Stimulated activated CD4-positive, alpha-beta T cell treated with anti-CD3 and anti-CD28 coated beads, Interleukin-1b, Interleukin-23, amount 100 ng/mL, for 1 hour (primary cell): Measurements from ENCODE around the gene KANSL1L.

Experiments
- DNase-seq, 2 donors: peaks; one replicate each; pipeline ENCODE4 v3.0.0-alpha.2; 2020; ENCODE audit warnings: low read depth in 2 of 2

The KANSL1L gene

DNA sequence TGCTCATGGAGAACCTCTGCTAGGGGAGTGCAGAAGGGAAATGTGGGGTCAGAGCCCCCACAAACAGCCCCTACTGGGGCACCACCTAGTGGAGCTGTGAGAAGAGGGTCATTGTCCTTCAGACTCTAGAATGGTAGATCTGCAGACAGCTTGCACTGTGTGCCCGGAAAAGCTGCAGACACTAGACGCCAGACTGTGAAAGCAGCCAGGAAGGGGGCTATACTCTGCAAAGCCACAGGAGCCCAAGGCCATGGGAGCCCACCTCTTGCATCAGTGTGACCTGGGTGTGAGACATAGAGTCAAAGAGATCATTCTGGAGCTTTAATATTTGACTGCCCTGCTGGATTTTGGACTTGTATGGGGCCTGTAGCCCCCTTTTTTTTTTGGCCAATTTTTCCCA, 107.9 kb downstream of the KANSL1L start:
- no peak for DNase-seq

DNA sequence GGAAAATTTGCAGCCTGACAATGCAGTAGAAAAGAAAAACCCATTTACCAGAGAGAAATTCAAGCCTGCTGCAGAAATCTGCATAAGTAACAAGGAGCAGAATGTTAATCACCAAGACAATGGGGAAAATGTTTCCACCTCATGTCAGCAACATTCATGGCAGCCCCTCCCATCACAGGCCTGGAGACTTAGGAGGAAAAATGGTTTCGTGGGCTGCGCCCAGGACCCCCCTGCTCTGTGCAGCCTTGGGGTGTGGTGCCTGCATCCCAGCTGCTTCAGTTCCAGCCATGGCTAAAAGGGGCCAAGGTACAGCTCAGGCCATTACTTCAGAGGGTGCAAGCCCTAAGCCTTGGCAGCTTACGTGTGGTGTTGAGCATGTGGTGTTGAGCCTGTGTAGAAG, 115.4 kb downstream of the KANSL1L start:
- DNase-seq = no peak

DNA sequence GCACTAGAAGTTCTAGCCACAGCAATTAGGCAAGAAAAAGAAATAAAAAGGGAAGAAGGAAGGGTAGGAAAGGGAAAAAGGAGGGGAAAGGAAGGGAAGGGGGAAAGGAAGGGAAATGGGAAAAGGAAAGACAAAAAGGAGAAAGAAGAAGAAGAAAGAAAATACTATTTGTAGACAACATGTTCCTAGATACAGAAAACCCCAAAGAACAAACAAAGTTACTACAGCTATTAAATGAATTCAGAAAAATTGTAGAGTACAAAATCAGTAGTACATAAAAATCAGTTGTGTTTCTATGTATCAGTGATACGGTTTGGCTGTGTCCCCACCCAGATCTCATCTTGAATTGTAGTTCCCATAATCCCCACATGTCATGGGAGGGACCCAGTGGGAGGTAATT, 116.5 kb downstream of the KANSL1L start:
- no peak for DNase-seq

DNA sequence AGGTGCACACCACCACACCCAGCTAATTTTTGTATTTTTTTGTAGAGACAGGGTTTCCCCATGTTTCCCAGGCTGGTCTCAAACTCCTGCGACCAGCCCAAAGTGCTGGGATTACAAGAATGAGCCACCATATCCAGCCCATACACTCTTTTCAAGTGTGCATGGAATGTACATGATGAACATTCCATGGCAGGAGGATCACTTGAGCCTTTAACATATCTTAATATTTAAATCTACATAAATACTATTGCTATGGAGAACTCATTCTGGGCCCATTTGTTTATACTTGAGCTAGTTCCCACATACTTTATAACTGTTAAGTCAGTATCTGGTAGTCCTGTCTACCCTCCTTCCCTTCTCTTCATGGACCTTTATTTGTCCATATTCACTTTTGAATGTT, 120.3 kb downstream of the KANSL1L start:
- DNase-seq = no peak

DNA sequence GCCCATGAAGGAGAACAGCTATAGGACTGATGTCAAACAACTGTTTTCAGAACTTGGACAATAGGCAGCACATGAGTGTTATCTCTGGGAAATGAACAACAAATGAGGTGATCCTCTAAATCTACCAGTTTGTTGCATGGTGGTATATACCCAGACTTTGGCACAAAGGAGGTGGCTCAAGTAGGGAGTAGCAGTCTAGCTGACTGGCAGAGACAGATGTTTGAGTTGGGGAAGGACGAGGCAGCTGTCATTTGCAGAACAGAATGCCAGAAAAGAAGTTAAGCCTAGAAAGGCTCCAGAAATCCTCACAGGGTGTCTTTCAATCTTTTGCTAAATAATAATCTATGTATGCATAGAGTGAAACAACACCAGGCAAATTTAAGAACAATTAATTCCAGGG, 121.4 kb downstream of the KANSL1L start:
- no peak for DNase-seq

DNA sequence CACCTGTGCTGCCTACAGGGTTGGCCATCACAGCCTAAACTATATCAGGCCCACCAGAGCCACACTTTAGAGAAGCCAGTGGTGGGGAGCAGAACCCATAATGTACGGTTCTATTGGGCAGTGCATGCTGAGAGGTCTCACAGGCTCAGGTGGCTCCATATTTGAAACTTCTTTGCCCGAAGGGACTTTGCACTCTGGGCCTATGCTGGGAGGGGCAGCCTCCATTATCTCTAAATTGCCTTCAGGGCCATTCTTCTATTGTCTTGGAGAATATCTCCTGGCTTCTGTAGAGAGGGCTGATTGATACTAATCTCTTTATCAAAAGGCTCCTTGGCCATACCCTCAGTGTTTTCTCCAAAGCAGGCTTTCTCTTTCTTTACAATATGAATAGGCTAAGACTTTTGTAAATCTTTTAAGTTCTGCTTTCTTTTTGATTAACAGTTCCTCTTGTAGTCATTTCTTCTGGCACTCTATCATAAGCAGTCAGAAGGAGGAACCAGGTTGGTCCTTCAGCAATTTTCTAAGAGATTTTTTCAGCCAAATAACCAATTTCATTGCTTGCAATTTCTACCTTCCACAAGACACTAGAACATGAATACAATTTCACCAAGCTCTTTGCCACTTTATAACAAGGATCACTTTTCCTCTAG, 124.2 kb downstream of the KANSL1L start:
- no peak for DNase-seq

DNA sequence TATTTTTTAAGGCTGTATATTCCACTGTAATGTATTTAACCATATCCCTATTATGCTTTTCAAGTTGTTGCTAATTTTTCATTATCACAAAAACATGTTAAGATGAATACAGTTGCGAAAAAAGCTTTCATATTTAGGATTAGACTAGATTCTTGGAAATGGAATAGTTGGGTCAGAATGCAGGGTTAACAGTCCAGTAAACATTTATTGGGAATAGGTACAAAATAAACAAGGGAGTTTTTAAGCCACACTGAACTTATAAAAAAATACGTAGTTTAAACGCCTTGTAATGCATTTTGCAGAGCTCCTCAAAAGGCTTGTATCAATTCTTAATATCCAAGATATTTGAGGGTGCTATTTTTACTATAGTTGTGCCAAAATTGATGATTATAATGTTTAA, 133.1 kb downstream of the KANSL1L start:
- DNase-seq = no peak

DNA sequence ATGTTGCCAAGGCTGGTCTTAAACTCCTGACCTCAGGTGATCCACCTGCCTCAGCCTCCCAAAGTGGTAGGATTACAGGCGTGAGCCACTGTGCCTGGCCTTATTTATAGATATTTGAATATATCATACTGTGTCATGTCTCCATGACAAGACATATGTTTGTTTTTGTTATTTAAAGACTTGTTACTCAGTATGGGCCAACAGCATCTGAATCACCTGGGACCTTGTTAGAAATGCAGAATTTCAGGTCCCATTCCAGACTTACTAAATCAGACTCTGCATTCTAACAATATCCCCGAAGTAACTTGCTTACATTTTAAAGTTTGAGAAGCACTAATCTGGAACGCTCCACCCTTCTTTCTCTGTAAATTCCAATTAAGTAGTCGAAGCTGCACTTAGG, 135.5 kb downstream of the KANSL1L start:
- no peak for DNase-seq

DNA sequence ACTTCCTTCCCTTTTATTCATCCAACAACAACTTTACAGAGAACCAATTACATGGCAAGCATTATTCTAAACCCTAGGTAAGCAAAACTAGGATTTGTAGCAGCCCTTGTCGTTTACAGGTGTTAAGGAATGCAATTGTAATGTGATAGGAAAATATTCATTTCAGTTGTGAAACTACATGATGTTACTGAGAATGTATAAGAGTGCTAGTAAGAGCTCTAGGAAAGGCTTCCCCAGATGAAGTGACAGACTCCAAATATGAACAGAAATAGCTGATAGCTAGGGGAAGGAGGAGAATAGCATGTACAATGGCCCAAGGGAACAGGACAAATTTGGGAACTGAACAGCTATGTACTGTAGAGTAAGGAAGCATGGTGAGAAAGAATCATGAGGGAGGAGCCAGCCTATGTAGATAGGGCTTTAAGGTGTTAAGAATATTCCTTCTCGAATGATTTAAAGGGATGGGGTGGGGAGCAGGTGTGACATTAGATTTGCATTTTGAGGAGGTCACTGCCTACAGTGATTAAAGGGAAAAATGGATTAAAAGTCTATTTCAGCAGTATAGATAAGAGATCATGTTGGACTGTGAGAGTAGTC, 137.0 kb downstream of the KANSL1L start:
- DNase-seq = no peak

DNA sequence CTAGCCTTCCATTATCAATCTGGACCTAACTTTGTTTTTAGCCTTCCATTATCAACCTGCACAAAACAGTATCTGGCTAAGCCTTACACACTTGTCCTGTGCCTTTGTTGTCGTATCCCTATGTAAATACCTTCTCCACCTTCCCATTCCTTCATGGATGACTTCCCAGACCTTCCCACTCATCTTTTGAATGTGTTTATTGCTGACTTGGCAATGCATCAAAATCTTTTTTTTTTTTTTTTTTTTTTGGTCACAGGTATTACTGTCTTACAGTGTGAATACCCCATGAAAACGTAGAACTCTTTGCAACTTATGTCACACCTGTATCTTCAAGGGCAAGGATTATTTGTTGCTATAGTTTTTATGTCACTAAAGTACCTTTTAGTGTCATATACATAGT, 143.0 kb downstream of the KANSL1L start:
- no peak for DNase-seq

DNA sequence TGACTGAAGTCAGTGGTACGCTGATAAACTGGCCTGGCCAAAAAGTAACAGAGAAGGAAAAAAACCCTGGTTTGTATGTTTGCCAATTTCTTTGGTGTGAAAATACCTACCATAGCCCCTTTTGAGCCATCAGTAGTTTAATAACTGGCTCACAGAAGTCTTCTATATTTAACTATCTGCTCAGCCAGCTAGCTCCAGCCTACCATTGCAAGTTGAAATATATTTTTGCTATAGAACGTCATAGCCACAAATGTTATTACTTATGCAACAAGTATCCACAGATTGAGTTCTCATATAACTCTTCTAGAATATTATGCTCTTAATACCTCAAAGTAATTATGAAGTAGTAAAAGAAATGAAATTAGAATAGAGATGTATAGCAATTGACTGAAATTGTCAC, 143.6 kb downstream of the KANSL1L start:
- no peak for DNase-seq

DNA sequence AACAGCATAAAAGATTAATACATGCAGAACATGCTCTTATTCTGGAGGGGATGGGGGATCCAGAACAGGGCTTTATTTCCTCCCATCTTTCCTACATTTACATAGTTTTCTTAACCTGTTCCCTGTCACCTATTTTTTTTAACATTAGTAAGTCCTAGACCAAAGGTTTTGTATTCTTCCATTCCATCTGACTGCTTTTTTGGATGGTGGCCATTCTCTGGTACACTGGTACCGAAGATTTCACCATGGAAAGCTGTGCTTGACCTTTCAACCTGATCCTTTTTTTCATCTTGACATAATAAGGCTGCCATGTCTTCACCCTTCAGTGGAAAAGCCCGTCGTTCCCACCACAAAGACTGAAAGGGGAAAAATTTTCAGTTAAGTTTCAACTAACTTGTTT, 148.4 kb downstream of the KANSL1L start:
- DNase-seq = no peak

DNA sequence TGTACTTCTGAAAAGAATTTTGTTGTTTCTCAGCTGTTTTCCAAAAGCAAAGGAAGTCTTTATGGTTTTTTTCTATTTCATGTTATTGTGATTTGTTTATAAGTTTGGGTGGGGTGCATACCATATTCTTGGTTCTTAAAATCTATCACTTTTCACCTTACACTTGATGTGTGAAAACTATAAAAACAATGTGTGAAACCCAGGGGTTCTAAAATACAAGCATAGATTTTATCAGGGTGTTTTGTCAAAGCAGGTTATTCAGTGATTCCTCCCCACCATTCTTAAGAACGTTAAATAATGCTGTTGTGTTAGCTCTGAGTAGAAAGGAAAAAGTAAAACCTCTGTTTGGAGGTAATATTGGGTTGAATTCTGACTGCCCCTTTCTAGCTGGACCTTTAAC, 151.1 kb downstream of the KANSL1L start:
- no peak for DNase-seq

DNA sequence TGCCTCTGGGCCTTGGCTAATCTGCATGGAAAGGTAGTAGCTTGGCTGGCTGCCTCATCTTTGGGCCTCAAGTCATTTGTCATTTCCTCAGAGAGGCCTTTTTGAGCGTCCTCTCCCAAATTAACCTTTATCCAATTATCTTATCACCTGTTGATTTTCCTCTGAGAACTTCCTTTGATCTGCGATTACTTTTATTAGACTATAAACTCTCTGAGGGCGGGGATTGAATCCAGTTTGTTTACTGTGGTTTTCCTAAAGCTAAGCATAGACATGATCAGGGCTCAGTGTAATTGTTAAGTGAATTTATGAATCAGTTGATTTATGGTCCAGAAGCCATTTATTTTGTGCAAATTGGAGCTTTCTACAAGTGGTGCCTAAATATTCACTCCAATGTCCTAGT, 161.3 kb downstream of the KANSL1L start:
- no peak for DNase-seq

DNA sequence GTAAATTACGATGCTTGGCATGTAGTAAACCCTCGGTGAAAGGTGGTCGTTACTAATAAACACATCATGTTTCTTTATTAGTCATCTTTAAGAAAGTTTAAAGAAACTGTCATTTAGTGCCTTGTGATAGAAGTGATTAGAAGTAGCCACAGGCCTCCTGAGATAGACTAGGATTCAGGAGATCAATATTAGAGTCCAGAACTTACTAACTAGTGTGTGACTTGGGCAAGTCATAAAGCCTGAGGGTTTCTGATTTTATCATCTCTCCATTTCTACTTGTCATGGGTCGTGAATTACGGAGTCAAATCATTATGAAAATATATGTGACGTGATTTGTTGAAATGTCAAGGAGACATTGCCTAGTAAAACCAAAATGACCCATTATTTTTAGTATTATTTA, 162.1 kb downstream of the KANSL1L start:
- no peak for DNase-seq

DNA sequence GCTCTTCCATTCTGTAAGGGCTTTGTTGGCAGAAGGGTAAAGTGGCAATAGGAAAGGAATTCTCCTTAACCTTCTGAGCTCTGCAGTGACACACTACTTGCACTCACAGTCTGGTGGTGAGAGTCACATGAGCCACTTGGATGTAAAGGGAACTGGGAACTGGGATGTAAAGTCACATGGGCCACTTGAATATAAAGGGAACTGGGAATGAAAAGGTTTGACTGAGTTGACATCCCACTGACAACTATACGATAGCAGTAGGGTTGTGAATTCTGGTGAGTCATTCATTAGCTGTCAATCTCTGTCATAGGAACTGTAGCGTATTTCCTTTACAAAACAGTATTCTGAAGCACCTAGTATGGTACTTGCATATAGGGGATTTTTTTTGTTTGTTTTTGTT, 163.3 kb downstream of the KANSL1L start:
- no peak for DNase-seq

DNA sequence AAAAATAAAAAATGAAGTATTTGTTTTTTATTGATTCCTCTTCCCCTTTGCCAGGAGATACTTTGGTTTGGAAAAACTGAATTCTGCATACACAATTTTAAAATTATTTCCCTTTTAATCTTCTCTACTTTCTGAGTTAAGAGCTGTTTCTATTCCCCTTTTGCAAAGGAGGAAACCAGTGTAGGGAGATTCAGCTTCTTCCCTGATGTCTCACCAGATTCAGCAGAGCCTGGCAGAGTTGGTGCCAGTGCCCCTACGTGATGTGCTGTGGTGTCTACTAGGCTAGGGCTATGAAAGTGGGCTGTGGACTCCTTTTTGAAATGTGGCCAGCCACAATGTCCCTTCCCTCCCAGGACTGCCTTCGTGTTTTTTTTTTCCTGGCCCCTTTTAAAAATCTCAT, 166.3 kb downstream of the KANSL1L start:
- DNase-seq = no peak

DNA sequence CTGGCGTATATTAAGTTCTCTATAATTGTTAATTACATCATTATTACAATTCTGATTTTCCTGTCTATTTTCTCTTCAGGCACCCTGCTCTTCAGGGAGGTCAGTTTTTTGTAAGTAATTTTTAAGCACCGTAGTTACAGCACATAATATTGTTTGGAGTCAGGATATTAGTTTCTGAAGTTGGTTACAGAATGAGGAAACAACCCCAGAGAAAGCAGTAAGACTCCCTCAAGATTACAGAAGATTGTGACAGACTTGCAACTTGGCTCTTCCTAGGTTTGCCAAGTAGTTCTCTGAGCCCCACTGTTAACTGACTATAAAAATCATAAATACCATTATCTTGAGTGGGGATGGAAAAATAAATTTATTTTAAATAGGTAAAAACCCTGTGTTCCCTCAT, 167.8 kb downstream of the KANSL1L start:
- no peak for DNase-seq

DNA sequence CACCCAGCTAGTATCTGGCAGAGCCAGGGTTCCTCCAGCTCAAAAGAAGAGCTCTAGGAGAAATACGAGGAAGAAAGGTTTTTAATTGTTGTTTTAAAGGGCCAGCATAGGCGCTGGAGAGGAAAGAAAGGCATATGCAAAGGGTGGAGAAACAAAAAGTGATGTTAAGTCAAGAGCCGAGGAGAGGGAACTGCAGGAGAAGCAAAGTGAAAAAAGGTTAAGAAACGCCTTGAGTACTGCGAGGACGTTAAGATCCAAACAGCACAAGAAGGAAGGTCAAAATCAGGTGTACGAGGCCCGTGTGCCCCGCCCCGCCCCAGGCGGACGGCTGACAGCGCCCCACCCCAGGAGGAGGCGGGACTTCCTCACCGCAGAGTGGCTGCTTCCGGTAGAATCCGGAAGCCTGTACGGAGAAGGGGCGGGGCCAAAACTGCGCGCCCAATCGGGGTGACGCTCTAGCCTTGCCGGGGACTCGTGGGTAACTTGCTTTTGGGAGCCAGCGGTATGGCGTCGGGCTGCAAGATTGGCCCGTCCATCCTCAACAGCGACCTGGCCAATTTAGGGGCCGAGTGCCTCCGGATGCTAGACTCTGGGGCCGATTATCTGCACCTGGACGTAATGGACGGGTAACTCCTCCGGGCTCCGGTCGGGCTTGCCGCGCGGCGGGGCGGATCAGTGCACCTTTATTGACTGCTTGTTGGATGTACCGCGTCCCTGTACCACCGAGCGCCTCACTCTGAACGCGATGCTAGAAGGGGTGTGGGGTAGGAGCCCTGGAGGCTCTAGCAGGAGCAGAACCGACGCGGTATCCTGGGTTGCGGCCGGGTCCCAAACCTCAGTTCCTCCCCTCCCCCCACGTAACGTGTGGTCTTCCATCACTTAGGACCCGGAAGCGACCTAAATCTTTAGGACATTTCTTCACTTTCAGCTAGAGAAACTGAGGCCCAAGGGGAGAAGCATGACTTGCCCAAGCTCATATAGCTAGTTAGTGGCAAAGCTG, 168.8 kb downstream of the KANSL1L start, which contains the start of gene RPE:
Gene RPE (plus strand): TSS at position 481 of the 1,000 bp plus-strand sequence. CDS start 24 bp downstream, at position 505.
- peak; percentile 85 to 98 for DNase-seq

DNA sequence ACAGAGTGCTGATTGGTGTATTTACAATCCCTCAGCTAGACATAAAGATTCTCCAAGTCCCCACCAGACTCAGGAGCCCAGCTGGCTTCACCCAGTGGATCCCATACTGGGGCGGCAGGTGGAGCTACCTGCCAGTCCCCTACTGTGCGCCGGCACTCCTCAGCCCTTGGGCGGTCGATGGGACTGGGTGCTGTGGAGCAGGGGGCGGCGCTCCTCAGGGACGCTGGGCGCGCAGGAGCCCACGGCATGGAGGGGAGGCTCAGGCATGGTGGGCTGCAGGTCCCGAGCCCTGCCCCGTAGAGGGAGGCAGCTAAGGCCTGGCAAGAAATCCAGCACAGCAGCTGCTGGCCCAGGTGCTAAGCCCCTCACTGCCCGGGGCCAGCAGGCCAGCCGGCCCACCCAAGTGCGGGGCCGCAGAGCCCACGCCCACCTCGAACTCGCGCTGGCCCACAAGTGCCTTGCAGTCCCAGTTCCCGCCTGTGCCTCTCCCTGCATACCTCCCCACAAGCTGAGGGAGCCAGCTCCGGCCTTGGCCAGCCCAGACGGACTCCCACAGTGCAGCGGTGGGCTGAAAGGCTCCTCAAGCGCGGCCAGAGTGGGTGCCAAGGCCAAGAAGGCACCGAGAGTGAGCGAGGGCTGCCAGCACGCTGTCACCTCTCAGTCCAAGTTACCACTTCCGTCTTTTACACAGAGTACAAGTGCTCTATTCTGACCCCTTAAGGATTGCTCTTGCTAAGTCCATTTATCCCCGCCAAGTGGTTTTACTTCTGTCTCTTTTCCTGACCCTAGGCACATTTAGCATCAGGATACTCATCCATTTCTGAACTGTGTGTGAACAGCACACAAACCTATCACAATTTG, 170.5 kb downstream of the KANSL1L start:
- no peak for DNase-seq

DNA sequence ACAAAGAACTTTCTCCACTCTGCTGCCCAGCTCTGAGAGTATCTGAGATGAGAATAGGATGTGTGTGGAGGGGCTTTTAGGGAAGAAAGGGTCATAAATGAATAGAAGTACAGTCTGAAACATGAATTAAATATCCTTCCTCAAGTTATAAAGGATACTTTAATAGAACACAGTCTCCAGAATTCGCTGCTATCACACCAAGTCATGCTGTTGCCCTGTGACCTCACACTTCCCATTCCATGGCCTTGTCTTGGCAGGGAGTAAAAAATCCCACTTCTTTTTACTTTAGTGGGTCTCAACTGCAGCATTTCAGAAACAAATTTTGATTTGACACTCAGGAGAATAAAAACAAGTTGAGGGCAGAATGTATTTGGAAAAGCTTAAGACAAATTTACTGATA, 172.6 kb downstream of the KANSL1L start:
- no peak for DNase-seq

DNA sequence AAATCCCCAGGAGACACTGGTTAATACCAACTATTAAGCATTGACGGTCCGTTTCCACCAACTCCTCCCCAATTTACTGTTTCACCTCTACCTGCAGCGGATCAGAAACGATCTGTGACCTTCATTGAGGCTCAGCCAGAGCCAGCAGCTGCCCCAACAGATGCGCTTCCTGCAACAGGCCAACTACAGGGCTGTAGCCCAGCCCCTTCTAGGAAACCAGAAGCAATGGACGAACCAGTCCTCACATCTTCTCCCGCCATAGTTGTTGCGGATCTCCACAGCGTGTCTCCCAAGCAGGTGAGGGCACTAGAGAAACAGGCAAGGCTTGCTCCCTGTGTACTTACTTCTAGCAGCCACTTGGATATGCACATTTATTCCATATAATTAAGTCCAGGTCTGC, 177.2 kb downstream of the KANSL1L start:
- no peak for DNase-seq
